GM12874 (cell line): ENCODE results near the gene EHD3.

Experiments
- CTCF ChIP-seq: IDR thresholded peaks from 2 replicates; pipeline ENCODE4 v1.5.1; 2011; ENCODE audit warnings: low read depth, mild to moderate bottlenecking, control low read depth, low read length, moderate library complexity; ENCODE audit not compliant: insufficient read depth

The EHD3 gene

GRCh38 chr2:31297751-31298150 lies 63.8 kb downstream of the EHD3 start:
- no peak for TF ChIP-seq CTCF

- TF ChIP-seq CTCF, result no peak
Measured at GRCh38 chr2:31299547-31299946, 65.6 kb downstream of the EHD3 start.

GRCh38 chr2:31300309-31300708 lies 66.4 kb downstream of the EHD3 start:
- TF ChIP-seq CTCF, result no peak

GRCh38 chr2:31302940-31303563 lies 69.1 kb downstream of the EHD3 start:
- TF ChIP-seq CTCF, result no peak

- no peak for TF ChIP-seq CTCF
Measured at GRCh38 chr2:31304816-31305215, 70.9 kb downstream of the EHD3 start.

GRCh38 chr2:31312898-31313297 lies 78.9 kb downstream of the EHD3 start:
- no peak for TF ChIP-seq CTCF

- TF ChIP-seq CTCF, result no peak
Measured at GRCh38 chr2:31314761-31315160, 80.8 kb downstream of the EHD3 start.

GRCh38 chr2:31317396-31317795 lies 83.4 kb downstream of the EHD3 start:
- no peak for TF ChIP-seq CTCF
